Fibroblast of skin of left biceps (primary cell): ENCODE measurements around the gene ZNF778.
"Not testable (repeated sequence)": the region's sequence is repeated elsewhere in the genome, so short reads cannot be mapped to it uniquely, and the experiment has no call there.

Experiments
- DNase-seq, 2 experiments: peaks; one replicate each; pipeline ENCODE4 v3.0.0-alpha.2; 2013; ENCODE audit warnings: low read depth in 2 of 2

ZNF778 gene

DNA sequence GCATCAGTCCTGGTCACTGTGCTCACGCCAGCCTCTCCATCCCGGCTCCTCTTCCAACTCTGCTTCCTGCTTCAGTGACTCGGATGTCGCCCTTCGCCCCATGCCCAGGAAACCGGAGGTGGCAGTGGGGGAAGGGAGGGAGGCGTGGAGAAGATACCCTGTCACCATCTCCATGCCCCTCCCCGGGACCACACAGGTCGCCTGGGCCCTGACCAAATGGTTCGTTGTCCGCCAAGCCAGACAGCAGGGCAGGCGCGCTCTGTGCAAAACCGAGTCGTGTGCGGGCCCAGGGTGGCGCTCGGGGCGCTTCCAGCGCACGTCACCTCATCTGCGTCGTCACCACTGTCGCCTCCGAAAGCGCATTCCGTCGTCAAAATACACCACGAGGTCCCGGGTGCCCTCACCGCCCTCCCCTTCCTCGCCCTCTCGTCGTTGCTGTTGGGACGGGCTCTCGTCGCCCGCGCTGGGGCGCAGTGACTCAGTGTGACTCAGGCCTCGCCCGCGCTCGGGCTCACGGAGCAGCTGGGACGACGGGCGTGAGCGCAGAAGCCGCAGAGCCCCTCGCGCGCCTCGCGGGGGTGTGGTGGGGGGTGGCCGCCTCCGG lies 39.2 kb downstream of the ZNF778 start:
- no peak for DNase-seq

DNA sequence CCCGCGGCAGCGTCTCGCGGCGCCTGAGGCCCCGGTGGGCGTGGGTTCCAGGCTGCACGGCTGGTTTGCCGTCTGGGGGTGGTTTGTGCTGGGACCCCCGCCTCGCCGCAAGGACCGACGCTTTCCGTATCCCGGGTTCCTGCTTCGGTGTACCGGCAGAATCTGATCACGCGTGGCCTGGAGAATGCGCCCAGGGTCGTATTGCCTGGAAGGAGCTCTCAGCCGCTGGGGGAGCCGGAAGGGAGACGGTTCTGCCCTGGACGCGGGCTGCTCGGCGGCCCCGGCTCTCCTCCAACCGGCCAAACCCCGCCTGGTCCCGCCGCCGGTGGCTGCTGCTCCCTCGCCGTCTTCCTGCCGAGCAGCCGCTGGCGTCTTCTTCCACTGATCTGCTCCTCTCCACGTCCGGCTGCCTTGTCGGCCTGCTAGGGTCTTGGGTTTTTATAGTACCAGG lies 39.8 kb downstream of the ZNF778 start:
- DNase-seq = no peak

DNA sequence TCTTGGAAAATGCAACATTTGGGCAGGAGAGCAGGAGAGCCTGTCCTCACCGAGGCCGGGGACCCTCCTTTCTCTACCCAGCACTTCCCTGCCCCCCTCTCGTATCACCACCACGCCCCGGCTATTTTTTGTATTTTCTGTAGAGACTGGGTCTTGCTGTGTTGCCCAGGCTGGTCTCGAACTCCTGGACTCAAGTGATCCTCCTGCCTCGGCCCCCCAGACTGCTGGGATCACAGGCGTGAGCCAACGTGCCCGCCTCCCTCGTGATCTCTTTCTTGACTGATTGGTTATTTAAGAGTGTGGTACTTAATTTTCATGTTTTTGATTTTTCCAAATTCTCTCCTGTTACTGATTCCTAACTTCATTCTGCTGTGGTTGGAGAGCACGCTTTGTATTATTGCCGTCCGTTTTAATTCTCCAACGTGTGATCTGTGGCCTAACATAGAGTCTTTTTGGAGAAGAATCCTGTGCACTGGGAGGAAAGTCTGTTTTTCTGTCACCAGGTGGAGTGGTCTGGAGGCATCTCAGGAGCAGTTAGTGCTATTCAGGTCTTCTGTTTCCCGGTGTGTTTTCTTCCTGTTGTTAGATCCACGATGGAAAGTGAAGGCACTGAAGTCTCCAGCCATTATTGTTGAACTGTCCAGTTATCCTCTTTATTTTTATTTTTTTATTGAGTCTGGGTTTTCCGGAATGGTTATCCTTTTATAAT lies 40.4 kb downstream of the ZNF778 start:
- no peak for DNase-seq

DNA sequence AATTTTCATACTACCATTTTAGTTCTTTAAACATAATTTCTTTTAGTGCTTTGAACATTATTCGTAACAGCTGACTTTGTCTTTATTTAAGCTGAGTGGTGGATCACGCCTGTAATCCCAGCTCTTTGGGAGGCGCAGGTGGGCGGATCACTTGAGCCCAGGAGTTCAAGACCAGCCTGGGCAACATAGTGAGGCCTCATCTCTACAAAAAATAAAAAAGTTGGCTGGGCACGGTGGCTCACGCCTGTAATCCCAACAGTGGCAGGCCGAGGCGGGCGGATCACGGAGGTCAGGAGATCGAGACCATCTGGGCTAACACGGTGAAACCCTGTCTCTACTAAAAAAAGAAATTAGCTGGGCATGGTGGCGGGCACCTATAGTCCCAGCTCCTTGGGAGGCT lies 42.4 kb downstream of the ZNF778 start:
- not testable (repeated sequence) for DNase-seq

DNA sequence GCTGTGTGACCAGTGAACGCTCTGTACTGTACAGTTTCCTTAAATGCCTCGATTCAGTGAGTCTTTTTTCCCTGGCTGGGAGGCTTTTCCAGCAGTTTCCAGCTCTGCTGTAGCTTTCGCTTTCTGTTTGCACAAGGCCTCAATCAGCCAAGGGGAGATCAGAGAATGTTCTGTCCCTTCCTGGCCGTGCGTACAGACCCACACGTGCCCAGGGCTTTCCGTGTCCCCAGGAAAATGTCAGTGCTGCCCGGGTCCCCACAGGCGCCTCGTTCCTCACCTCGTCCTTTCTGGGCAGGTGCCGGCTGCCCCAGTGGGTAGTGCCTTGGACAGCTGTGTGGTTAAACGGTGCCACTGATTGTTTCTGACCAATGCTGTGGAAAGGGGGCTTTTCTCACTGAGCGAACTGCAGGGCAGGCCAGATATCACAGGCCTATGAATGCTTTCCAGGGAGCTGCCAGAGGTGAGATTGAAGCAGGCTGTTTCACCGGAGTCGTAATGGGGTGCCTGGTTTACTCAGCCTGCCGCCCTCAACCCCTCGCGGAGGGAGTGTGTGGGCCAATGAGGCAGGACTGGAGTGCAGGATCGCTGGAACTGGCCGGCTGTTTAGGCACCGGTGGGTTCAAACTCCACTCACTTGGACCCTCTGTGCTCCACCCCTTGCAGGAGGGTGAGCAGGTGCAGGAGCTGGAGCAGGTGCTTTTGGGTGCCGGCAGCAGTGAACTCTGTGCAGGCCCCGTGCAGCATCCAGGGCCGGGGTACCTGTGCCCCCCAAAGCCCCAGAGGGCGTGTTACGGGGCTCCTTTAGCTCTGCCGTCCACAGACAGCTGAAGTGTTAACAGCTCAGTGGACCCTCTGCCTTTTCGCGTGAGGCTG lies 44.4 kb downstream of the ZNF778 start:
- DNase-seq = no peak

DNA sequence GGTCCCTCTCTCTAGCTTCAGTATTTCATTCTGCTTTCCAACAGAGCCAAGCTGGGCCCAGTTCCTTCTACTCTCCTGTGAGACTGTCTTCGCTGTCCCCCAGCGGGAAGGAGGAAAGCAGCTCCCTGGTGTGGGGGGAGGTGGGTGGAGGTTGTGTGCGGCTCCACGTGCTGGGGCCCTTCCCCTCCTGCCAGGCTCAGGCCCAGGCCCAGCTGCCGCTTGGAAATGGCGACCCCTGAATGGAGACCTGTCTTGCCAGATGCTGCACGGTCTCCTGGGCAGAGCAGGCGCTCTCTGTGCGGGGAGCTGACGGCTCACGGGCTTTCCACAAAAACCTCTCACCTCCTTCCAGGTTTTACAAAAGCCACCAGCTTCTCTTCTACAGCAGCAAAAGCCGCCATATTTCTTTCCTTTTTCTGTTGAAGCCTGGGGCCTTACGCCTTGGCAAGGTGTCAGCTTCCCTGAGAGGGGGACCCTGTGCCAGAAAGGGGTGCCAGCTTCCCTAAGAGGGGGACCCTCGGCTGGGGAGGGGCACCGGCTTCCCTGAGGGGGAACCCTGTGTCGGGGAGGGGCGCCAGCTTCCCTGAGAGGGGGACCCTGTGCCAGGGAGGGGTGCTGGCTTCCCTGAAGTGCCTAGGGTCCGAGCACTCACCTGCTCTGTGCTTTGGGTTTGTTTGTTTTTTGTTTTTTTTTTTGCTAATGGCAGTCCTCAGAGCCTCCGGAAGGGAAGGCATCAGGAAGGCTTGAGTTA lies 47.5 kb downstream of the ZNF778 start:
- DNase-seq = no peak

DNA sequence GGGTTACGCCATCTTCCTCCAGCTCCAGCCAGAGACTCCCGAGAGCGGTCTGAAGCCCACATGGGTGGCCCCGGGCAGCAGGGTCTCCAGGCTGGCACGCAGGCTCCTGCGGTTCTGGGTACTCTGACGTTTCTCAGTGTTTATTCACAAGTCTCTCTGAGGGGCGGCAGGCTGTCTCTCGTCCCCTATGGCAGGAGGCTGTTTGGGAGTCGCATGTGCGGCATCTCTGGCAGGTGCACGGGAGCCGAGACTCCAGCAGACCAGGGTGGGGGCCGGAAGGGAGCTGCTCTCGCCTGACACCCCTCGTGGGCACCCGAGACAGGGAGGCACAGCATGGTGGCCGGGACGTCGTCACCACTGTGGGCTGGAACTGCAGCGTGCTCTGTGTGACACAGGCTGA lies 48.1 kb downstream of the ZNF778 start:
- no peak for DNase-seq

DNA sequence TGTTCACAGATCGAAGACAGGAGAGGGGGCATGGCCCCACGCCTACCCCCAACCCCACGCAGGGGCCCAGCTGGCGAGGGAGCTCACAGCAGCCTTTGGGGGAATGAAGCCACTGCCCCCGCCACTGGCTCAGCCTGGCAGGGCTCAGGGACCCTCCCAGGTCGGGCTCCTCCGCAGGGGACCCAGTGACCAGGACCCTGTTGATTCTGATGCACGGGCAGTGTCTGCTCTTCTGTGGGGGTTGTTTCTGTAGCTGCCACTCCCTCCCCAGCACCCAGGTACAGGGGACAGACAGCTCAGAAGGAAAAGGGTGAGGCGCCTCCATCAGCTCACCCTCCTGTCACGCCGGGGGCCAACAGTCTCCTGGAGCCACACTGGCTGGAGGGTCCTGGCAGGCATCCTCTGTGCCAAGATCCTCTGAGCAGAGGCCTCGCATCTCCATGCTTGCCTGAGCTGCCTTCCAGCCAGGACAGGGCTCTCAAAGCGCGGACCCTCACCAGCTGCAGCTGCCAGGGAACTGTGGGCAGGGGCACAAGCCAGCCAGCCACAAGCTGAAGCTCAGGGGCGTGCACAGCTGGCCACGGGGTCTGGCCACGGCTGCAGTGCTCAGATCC lies 49.1 kb downstream of the ZNF778 start:
- no peak for DNase-seq

DNA sequence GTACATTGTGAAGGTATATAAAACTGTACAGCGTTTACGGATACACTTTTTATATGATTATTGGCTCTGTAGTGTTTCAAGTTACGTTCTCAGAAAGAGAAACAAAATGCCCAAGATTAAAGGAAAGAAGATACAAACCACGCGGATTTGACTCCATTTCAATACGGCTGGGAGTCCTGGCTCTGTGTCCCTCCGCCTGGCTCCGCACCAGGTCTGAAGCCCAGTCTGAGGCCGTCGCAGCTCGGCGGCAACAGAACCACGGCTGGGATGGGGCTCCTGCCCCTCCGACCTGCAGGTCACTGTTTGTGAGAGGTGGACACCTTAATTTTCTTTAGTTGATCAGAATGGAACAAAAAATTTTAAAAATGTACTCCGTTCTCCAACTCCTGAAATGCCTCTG lies 50.2 kb downstream of the ZNF778 start:
- not testable (repeated sequence) for DNase-seq

DNA sequence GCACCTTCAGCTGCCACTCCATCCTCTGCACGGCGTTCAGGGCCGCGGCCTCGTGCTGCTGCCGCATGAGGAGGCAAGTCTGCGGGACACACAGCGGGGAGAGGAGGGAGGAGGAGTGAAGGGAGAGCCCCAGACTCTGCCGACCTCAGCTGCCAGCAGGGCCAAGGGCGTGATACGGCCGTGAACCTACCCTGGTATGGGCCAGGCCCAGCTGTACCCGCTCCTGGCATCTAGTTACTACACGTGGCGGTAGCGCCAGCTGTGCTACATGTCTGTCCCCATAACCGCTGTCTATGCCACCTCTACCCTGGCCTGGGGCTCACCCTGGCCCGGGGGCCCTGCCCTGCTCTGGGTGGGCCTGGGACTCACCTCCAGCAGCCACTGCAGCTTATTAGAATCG lies 51.1 kb downstream of the ZNF778 start:
- DNase-seq = no peak

DNA sequence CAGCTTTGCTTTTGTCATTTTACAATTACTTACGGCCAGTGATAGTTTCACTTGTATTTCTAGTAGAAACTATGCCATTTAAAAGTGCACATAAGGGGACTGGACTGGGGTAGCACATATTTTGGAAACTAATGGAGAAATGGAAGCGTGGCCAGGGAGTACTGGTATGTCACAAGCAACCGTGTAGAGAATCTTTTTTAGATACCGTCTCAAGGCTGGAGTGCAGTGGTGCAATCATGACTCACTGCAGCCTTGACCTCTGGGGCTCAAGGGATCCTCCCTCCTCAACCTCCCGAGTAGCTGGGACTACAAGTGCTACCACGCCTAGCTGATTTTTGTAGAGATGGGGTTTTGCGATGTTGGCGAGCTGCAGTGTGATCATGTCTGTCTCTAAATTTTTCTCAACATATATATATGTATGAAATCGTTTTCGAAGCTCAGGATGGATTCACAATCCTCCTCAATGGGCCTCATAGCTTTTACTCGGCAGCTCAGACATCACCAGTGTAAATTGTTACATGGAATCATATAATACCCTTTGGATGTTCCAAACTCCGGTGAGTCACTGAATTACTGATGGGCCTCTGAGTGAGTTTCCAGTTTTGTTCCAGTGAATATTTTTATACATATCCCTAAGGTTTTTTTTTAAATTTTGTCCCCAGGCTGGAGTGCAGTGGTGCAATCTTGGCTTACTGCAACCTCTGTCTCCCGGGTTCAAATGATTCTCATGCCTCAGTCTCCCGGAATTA lies 51.7 kb downstream of the ZNF778 start:
- DNase-seq = no peak

DNA sequence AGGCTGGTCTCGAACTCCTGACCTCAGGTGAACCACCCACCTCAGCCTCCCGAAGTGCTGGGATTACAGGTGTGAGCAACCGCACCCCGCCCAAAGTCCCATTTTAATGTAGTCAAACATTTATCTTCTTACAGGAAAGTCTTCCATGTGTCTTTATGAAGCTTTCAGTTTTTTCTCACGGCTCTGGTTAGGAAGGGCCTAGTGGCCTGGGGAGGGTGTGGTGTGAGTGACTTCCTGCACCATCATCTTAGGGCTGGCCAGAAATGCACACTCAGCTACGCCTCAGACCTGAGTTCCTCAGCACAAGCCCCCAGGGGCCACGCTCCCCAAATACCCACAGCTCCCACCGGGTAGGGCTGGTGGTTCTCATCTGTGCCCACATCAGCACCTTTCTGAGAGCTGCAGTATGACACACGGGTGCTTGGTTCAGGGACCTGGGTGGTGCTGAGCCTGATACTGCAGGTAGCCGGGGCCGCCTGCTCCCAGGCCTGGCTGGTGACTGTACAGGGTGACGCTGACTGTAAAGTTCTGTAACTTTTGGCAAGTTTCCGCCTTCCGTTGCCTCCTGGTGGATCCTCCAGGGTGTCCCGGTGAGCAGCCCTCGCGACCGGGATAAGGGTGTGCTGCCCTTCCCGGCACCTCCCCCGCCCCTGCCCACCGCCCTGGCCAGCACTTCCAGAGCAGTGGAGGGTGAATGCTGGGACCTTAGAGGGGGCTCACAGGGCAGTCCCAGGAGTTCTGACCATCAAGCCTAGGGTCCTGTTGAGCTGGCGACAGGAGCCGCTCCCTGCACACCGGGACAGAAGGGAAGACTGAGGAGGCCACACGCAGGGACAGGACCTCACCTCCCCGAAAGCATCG lies 52.5 kb downstream of the ZNF778 start:
- no peak for DNase-seq

DNA sequence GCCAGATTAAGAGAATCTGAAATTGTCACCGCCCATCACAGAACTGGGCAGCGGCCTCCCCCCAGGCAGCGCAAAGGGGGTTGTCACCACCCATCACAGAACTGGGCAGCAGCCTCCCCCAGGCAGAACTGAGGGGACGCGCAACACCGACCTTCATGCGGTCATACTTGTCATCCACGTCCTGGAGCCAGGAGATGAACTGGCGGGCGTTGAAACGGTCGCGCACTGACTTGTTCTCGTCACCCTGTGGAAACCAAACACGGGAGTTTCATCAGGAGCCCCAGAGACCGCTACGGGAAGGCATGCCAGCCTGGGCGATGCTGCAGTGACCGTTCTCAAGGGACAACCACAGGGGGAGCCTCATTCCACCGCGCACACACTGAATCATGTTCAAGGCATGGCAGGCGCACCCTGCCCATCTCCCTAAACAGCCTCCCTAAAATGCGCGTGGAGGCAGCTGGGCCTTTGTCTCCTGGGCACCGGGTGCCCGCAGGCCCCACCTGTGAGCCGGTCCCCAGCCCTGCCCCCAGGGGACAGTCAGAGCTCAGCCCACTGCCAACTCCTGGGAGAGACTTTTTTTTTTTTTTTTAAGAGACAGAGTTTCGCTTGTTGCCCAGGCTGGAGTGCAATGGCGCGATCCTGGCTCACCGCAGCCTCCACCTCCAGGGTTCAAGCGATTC lies 53.3 kb downstream of the ZNF778 start:
- DNase-seq = no peak

DNA sequence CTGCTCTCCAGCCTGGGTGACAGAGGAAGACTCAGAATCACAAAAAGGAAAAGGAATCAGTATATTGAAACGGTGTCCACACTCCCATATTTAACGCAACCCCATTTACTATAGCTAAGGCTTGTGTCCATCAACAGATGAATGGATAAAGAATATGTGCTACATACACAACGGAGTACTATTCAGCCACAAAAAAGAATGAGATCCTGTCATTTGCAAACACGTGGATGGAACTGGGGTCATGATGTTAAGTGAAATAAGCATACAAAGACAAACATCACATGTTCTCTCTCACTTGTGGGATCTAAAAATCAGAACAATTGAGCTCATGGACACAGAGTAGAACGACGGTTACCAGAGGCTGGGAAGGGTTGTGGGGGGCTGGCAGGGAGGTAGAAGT lies 55.1 kb downstream of the ZNF778 start:
- no peak for DNase-seq

DNA sequence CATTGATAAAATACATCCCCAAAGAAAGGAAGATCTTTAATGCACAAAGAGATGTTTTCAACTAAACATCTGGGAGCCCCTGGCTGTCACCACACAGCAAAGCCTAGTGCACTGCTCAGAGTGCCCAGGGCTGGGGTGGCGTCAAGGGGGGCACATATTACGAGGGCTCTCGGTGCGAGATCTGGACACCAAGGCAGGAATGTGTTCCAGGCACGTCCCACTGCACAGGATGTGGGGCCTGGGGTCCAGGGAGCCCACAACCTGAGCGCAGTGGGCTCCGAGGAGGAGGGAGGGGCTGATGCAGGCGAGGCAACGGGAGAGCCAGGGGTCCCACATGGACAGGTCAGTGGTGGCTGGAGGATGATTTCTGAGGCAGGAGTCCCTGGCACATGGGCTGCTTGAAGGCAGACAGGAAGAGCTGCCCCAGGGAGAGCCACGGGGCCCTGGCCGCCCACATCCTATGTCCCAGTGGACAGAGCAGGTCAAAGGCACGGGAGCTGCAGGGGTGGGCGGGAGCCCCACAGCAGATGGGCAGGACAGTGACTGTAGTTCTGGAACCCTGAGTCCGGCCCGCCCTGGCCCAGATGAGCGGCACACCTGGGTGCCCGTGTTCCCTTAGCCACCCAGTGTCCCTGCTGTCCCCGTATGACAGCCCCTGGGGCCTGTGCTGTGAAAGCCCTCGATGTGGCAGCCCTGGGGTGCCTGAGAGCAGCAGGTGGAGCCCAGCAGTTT lies 56.4 kb downstream of the ZNF778 start:
- no peak for DNase-seq

DNA sequence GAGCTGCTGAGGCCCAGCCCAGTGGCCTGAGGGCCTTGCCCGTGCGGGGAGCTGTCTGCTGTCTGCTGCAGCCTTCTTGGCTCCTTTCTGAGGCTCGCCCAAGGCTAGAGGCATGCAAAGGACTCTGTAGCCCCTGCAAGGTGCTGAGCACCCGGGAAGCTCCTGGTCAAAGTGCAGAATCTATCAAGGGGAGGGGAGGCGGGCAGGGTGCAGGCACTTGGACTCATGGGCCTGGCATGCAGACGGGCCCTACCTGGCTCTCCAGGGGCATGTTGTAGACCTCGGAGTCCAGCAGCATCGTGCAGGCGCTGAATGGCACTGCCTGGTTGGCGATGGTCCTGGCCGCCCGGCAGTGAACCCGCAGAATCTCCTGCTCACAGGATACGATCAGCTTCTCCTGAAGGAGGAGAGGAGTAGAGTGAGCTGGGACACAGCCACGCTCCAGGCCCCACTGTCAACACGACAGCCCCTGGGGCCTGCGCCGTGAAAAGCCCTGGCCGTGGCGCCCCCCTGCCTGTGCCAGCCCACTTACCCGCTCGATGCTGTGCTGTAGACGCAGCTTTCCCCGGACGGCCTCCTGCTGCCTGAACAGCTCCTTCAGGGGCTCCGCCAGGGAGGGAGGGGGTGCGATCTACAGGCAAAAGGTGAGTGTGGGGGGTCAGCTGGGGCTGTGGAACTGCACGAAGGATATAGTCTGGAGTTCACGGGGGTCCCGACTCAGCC lies 57.2 kb downstream of the ZNF778 start:
- DNase-seq = no peak

DNA sequence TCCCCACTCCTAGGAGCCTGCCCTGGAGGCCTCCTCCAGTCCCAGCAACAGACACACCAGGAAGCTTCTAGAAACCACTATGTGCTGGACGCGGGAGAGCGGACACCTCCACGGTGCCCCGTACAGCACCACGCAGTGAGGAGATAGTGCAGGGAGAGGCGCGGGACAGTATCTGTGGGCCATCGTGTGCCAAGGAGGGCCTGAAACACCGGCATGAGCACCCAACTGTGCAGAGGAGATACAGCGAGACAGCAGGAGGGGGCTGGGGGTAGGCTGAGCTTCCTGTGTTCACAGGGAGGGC lies 57.7 kb downstream of the ZNF778 start:
- DNase-seq = no peak
